HepG2 (cell line): ENCODE measurements around the gene SHMT1. TPM values are rescaled to one million over a fixed set of nuclear protein-coding genes. Genes with fewer than 3 reads are reported as not detected.
A peak's percentile ranks its signal among the peaks of the same experiment; 100 is the strongest.

Experiments used
- AKAP8 ChIP-seq: sonication (generic); formaldehyde crosslinking; IDR thresholded peaks from 2 replicates; pipeline ENCODE4 v1.5.1; 2020; ENCODE audit warnings: mild to moderate bottlenecking, missing genetic modification reagents
- FOXP4 ChIP-seq: sonication (generic); formaldehyde crosslinking; IDR thresholded peaks from 2 replicates; pipeline ENCODE4 v1.4.0; 2020; ENCODE audit warnings: missing genetic modification reagents
- HNF4A ChIP-seq: sonication (generic); formaldehyde crosslinking; IDR thresholded peaks from 2 replicates; pipeline ENCODE4 v1.4.0; 2020; ENCODE audit warnings: missing genetic modification reagents
- HOXA7 ChIP-seq: sonication (generic); formaldehyde crosslinking; IDR thresholded peaks from 2 replicates; pipeline ENCODE4 v1.8.1; 2022; ENCODE audit warnings: mild to moderate bottlenecking, missing genetic modification reagents, moderate library complexity
- KAT7 ChIP-seq: IDR thresholded peaks from 2 replicates; pipeline ENCODE4 v1.6.1; 2018; ENCODE audit warnings: borderline replicate concordance, missing compliant biosample characterization
- KLF11 ChIP-seq: IDR thresholded peaks from 2 replicates; pipeline ENCODE4 v1.6.1; 2016; ENCODE audit warnings: missing compliant biosample characterization
- MYC ChIP-seq: sonication (generic); formaldehyde crosslinking; IDR thresholded peaks from 2 replicates; pipeline ENCODE4 v1.9.0; 2021; ENCODE audit warnings: missing genetic modification reagents, borderline replicate concordance
- NCOA5 ChIP-seq: sonication (generic); formaldehyde crosslinking; IDR thresholded peaks from 2 replicates; pipeline ENCODE4 v1.4.0; 2020; ENCODE audit warnings: missing genetic modification reagents
- NR2F6 ChIP-seq, 2 experiments: IDR thresholded peaks; 2 replicates each; pipeline ENCODE4 v1.6.1; 2016; ENCODE audit warnings: antibody characterized with exemption in 1 of 2, mild to moderate bottlenecking in 1 of 2
- PBX2 ChIP-seq: IDR thresholded peaks from 2 replicates; pipeline ENCODE4 v1.6.1; 2016; ENCODE audit warnings: control low read depth
- PLRG1 ChIP-seq: fragments of 450-650 bp; conservative IDR thresholded peaks from 2 replicates; pipeline ENCODE4 v1.6.1; 2016
- RBFOX2 ChIP-seq: fragments of 200-400 bp; formaldehyde crosslinking; IDR thresholded peaks from 2 replicates; pipeline ENCODE4 v1.6.1; 2017; ENCODE audit warnings: low read depth, mild to moderate bottlenecking, low read length
- SALL2 ChIP-seq: sonication (generic); formaldehyde crosslinking; IDR thresholded peaks from 2 replicates; pipeline ENCODE4 v1.8.1; 2023; ENCODE audit warnings: mild to moderate bottlenecking, missing genetic modification reagents, inconsistent platforms
- SKI ChIP-seq: fragments of 450-650 bp; IDR thresholded peaks from one replicate; pipeline ENCODE4 v1.6.1; 2018; ENCODE audit warnings: mild to moderate bottlenecking; ENCODE audit not compliant: partially characterized antibody
- STAT5B ChIP-seq: sonication (generic); formaldehyde crosslinking; IDR thresholded peaks from 2 replicates; pipeline ENCODE4 v1.4.0; 2020; ENCODE audit warnings: missing genetic modification reagents
- ZBTB8A ChIP-seq: sonication (generic); formaldehyde crosslinking; IDR thresholded peaks from 2 replicates; pipeline ENCODE4 v1.4.0; 2020; ENCODE audit warnings: mild to moderate bottlenecking, low read depth, missing genetic modification reagents, borderline replicate concordance
- ZMYM2 ChIP-seq: sonication (generic); formaldehyde crosslinking; IDR thresholded peaks from 2 replicates; pipeline ENCODE4 v1.8.0; 2022; ENCODE audit warnings: mild to moderate bottlenecking, missing genetic modification reagents
- ZNF124 ChIP-seq: sonication (generic); formaldehyde crosslinking; IDR thresholded peaks from 2 replicates; pipeline ENCODE4 v1.4.0; 2020; ENCODE audit warnings: missing genetic modification reagents
- ZNF260 ChIP-seq: sonication (generic); formaldehyde crosslinking; IDR thresholded peaks from 2 replicates; pipeline ENCODE4 v1.4.0; 2020; ENCODE audit warnings: missing genetic modification reagents, low read depth, mild to moderate bottlenecking, borderline replicate concordance
- ZNF343 ChIP-seq: sonication (generic); formaldehyde crosslinking; IDR thresholded peaks from 2 replicates; pipeline ENCODE4 v1.4.0; 2020; ENCODE audit warnings: mild to moderate bottlenecking, missing genetic modification reagents
- ZNF550 ChIP-seq: sonication (generic); formaldehyde crosslinking; IDR thresholded peaks from 2 replicates; pipeline ENCODE4 v1.4.0; 2020; ENCODE audit warnings: mild to moderate bottlenecking, missing genetic modification reagents, borderline replicate concordance
- ZNF558 ChIP-seq: sonication (generic); formaldehyde crosslinking; IDR thresholded peaks from 2 replicates; pipeline ENCODE4 v1.9.0; 2022; ENCODE audit warnings: mild to moderate bottlenecking, missing genetic modification reagents, borderline replicate concordance
- ZNF614 ChIP-seq: IDR thresholded peaks from 2 replicates; pipeline ENCODE4 v1.6.1; 2018; ENCODE audit warnings: missing biosample characterization, missing genetic modification reagents, inconsistent platforms, borderline replicate concordance
- ZNF670 ChIP-seq: sonication (generic); formaldehyde crosslinking; IDR thresholded peaks from 2 replicates; pipeline ENCODE4 v1.8.0; 2022; ENCODE audit warnings: mild to moderate bottlenecking, missing genetic modification reagents, borderline replicate concordance
- ZSCAN21 ChIP-seq: sonication (generic); formaldehyde crosslinking; IDR thresholded peaks from 2 replicates; pipeline ENCODE4 v1.8.0; 2022; ENCODE audit warnings: mild to moderate bottlenecking, missing genetic modification reagents, moderate library complexity, borderline replicate concordance
- polyA plus RNA-seq, 8 experiments: library from polyadenylated mRNA; depleted of rRNA in 3 of 8; stranded (reverse) in 7 of 8; unstranded in 1 of 8; fragments of >200 nt; fragmentation: Illumina TruSeq in 4 of 8; extraction: Trizol in 4 of 8; gene quantifications; 2 replicates each; pipeline versions ENCODE4 v1.2.1 to v1.2.3, GENCODE V29; 2011 to 2016; ENCODE audit warnings: low read depth in 4 of 8, missing spikeins in 1 of 8, mixed read lengths in 1 of 8; ENCODE audit not compliant: insufficient read depth in 1 of 8
- total RNA-seq, 5 experiments: library from RNA; depleted of rRNA; stranded (reverse); fragments of >200 nt; fragmentation: Illumina TruSeq; extraction: Trizol; gene quantifications; 2 replicates each; pipeline ENCODE4 v1.2.3, GENCODE V29; 2016; ENCODE audit warnings: low read depth in 1 of 5
- TF ChIP-seq, protein P1 (sequence below): sonication (generic); formaldehyde crosslinking; IDR thresholded peaks from 2 replicates; pipeline ENCODE4 v1.4.0; 2020; ENCODE audit warnings: mild to moderate bottlenecking, missing genetic modification reagents
- TF ChIP-seq, protein P2 (sequence below): sonication (generic); formaldehyde crosslinking; conservative IDR thresholded peaks from 2 replicates; pipeline ENCODE4 v1.4.0; 2020; ENCODE audit warnings: missing genetic modification reagents

Gene SHMT1
- total and polyA plus RNA-seq, 2 of the 13 experiments (the other 11 are each of a cell fraction or from before 2014, with no cell fraction given) = 21.3 to 48.8 TPM

DNA sequence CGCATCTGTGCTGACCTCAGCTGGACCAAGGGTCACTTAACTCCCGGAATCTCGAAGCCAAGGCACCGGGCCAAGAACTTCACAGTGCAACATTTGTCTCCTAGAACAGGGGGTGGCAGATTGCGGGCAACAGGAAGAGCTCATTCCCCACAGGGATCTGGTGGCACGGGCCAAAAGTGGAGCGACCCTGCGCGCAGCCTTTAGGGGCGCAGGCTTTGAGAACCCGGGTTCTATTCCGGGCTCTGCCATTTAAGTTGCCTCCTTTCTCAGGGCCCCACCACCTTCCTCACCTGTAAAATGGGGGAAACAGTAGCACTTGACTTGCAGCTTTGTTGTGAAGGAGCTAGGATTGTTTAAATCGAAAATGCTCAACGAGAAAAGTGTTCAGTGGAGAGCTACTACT lies 651 bp downstream of the SHMT1 start (continued):
- TF ChIP-seq ZMYM2 (CRISPR knock-in tag) = no peak
- no peak for TF ChIP-seq FOXP4 (CRISPR knock-in tag)
- TF ChIP-seq ZNF124 = 0 out of 2 replicates have a peak, but pooled peaks have one; percentile 45
- TF ChIP-seq ZNF260 (CRISPR knock-in tag) = no peak
- no peak for TF ChIP-seq SKI
- TF ChIP-seq SALL2 (CRISPR knock-in tag) = no peak
- TF ChIP-seq HNF4A = 0 out of 2 replicates have a peak, but pooled peaks have one; percentile 21
- 0 out of 2 replicates have a peak, but pooled peaks have one; percentile 38 for TF ChIP-seq KAT7 (CRISPR knock-in tag)
- TF ChIP-seq, protein P1, sequence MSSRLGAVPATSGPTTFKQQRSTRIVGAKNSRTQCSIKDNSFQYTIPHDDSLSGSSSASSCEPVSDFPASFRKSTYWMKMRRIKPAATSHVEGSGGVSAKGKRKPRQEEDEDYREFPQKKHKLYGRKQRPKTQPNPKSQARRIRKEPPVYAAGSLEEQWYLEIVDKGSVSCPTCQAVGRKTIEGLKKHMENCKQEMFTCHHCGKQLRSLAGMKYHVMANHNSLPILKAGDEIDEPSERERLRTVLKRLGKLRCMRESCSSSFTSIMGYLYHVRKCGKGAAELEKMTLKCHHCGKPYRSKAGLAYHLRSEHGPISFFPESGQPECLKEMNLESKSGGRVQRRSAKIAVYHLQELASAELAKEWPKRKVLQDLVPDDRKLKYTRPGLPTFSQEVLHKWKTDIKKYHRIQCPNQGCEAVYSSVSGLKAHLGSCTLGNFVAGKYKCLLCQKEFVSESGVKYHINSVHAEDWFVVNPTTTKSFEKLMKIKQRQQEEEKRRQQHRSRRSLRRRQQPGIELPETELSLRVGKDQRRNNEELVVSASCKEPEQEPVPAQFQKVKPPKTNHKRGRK = no peak
- no peak for TF ChIP-seq HOXA7 (CRISPR knock-in tag)
- TF ChIP-seq ZNF558 = no peak
- TF ChIP-seq NCOA5 (CRISPR knock-in tag) = no peak
- TF ChIP-seq ZBTB8A (CRISPR knock-in tag) = no peak
- no peak for TF ChIP-seq PBX2
- TF ChIP-seq MYC (CRISPR knock-in tag) = no peak
- TF ChIP-seq NR2F6 (IDR thresholded peaks at IDR 0.05) = peak; percentile 55
- peak; percentile 72 for TF ChIP-seq NR2F6 (CRISPR knock-in tag; IDR thresholded peaks at IDR 0.05)
- peak; percentile 7; the same call in 1 of the 2 replicates for TF ChIP-seq ZNF614 (CRISPR knock-in tag)
- no peak for TF ChIP-seq ZNF550 (CRISPR knock-in tag)
- TF ChIP-seq ZNF670 = no peak
- TF ChIP-seq RBFOX2 = no peak
- TF ChIP-seq STAT5B (CRISPR knock-in tag) = no peak
- no peak for TF ChIP-seq ZSCAN21
- TF ChIP-seq, protein P2, sequence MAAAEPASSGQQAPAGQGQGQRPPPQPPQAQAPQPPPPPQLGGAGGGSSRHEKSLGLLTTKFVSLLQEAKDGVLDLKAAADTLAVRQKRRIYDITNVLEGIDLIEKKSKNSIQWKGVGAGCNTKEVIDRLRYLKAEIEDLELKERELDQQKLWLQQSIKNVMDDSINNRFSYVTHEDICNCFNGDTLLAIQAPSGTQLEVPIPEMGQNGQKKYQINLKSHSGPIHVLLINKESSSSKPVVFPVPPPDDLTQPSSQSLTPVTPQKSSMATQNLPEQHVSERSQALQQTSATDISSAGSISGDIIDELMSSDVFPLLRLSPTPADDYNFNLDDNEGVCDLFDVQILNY (CRISPR knock-in tag) = no peak
- TF ChIP-seq ZNF343 (CRISPR knock-in tag) = no peak
- no peak for TF ChIP-seq KLF11 (CRISPR knock-in tag)
- TF ChIP-seq AKAP8 (CRISPR knock-in tag) = no peak
- TF ChIP-seq PLRG1 = no peak
